ENCODE measurements around the gene EXT2. TPM values are rescaled to one million over a fixed set of nuclear protein-coding genes. Genes with fewer than 3 reads are reported as not detected.

Gene EXT2
- total RNA-seq, 1 experiment from 2014 or later, result 82.3 TPM

DNA sequence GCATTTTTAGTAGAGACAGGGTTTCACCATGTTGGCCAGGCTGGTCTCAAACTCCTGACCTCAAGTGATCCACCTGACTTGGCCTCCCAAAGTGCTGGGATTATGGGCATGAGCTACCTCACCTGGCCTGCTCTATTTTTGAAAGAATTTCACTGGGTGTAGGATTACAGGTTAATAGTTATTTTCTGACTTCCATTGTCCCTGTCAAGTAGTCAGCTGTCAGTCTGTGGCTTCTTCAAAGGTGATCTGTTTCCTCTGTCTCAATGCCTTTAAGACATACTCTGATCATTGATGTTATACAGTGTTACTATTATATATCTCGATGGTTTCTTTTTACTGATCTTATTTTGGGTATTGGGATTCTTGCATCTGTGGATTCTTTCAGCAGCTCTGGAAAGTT, 10.1 kb upstream of the EXT2 start:
- no peak for DNase-seq (ENCODE audit: low read depth)

DNA sequence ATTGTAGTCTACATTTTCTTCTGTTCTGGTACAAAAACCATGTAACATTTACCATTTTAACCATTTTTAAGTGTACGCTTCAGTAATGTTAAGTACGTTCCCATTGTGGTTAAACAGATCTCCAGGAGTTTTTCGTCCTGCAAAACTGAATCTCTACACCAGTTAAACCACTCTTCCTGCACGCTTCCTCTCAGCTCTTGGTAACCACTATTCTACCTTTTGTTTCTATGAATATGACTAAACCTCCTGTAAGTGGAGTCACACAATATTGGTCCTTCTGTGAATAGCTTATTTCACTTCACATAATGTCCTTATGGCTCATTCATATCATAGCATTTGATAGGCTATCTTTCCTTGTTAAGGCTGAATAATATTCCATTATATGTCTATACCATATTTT, 7.1 kb upstream of the EXT2 start:
- DNase-seq (ENCODE audit: low read depth), result no peak

DNA sequence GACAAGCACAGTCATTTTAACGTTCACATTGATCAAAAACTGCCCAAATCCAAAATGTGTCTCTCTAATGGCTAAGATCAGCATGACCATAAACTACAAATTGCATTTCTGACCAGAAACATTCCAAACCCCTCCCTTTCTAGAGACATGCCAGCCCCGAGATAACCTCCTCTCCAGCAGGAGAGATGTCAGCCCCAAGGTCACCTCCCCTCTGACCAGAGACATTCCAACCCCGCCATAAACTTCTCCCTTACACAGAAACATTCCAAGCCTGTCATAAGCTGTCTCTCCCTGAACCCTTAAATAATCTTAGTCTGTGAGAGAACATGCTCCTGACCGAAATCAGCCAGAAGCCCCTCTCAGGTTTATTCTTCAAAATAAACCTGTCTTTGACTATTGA, 6.6 kb upstream of the EXT2 start:
- DNase-seq (ENCODE audit: low read depth), result no peak

DNA sequence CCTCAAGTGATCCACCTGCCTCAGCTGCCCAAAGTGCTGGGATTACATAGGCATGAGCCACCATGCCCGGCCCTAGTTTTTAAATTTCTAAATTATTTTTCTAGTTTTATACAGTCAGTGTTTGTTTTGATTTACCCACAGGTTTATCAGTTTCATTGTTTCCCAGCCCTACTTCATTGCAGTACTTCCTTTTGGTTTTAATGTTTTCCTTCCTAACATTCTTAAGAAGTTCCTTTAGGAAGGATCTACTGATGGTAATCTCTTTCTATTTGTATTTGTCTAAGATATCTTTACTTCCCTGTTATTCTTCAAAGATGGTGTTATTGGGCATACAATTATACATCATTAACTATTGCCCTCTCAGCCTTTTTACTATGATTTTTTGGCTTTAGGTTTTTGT, 4.9 kb upstream of the EXT2 start:
- DNase-seq (ENCODE audit: low read depth), result no peak

DNA sequence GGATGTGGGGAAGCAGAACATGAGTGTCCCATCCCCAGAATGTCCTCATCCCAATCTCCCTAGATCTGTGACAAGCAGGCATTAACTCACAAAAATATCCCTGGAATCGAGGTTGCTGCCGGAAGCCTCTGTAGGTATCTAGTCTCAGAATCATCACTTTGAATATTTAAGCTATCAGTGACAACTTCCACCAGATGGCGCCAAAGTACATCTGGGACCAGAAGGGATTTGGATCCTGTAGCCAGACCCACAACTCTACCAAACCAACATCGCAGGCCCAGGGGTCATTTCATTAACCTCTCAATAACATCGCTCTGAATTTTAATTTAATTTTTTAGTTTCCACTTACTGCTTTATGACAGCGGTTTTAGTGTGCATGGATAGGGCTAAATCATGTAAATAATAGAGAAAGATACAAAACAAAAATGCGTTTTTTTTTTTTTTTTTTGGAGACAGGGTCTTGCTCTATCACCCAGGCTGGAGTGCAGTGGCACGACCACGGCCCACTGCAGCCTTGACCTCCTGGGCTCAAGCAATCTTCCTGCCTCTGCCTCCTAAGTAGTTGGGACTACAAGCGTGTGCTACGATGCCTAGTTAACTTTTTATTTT, 1.1 kb upstream of the EXT2 start:
- DNase-seq (ENCODE audit: low read depth), result peak; percentile 73

DNA sequence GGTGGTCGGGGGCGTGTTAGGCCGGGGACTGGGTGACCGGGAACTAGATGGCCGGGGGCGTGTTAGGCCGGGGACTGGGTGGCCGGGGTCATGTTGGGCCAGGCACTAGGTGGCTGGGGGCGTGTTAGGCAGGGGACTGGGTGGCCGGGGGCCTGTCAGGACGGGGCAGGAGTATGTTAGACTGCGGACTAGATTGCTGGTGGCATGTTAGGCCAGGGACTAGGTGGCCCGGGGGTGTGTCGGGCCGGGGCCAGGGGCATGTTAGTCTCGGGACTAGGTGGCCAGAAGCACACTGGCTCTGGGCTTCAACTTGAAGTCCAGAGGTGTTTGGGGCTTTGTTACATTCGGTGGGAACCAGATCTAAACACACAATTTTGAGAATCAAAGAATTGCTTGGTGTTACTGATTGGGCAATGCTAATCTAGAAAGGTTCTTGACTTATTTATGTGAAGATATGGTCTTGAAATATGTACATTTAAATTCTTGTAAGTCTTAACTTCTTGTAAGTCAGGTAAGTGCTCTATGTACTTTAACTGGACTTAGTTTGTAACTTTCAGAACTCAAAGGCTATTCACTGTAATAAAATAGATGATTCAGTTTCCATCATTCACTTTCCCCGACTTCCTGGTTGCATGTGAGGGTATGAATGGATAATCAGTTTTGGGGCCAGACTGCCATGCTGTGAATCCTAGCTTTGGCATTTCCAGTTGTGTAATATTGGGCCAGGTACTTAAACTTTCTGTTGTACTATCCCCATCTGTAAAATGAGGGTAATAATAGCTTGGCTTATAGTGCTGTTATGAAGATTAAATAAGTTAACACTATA, 1.1 kb downstream of the EXT2 start:
- DNase-seq (ENCODE audit: low read depth), result peak; percentile 19

DNA sequence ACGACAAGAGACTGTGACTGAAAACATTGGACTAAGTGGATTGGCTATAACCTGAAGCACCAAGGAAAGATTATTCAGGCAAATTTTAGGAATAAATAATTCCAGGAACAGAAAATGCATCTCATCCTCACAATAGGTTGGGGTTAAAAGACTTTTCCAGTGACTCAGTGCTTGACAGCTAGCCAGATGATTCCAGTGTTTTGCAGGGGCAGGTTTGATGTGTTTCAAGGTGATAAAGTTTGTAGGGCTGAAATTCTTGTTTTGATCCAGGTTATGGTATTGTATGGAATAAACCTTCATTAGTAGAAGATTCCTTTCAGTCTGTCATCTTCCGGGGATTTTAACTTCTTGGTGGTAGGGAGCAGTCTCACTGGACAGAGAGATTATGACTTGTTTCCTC, 2.3 kb downstream of the EXT2 start:
- no peak for DNase-seq (ENCODE audit: low read depth)

DNA sequence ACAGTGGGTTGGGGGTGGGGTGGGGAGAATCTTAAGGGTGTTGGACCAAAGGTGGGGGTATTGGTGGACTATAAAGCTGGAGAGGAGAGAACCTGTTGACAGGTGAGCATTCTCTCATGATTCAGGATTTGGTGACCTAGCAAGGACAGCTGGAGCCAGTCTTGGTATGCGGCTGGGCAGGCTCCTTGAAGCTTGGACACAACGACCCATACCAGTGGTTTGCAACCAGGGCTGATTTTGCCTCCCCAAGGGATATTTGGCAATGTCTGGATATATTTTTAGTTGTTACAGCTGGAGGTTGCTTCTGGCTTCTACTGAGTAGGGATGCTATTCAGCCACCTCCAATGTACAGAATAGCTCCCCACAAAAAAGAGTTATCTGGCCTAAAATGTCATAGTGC, 5.6 kb downstream of the EXT2 start:
- no peak for DNase-seq (ENCODE audit: low read depth)

DNA sequence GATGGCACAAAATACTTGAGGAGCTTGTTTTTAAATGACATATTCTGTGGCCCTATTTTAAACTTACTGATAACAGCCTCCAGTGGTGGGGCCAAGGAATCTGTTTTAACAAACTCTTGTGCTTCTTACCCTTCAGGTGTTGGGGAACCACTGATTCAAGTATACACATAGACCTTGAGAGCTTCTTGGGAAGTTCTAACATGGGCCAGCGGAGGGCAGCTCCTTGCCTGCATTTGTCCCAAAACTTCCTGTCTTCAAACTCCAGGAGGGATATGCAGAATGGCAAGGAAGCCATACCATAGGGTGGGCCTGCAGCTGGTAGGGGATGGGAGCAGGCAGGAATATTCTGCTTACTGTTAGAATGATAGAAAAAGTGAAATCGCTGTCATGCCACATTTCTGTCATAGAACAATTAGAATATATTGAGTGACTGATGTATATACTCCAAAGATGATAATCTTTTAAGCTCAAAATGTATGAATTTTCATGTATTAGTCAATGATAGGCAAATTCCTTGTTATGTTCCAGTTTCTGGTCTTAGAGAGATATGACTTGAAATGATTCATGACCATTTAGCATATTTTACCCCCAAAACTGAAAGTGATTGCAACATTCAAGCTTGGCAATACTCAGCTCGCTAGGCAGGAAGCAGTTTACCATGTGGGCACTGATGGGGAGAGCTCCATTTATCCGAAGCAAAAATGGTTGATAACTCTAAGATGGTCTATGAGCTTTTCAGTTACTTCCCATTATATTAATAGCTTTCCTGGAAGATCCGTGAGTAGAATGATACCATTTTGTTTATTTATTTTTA, 9.2 kb downstream of the EXT2 start:
- no peak for DNase-seq (ENCODE audit: low read depth)

DNA sequence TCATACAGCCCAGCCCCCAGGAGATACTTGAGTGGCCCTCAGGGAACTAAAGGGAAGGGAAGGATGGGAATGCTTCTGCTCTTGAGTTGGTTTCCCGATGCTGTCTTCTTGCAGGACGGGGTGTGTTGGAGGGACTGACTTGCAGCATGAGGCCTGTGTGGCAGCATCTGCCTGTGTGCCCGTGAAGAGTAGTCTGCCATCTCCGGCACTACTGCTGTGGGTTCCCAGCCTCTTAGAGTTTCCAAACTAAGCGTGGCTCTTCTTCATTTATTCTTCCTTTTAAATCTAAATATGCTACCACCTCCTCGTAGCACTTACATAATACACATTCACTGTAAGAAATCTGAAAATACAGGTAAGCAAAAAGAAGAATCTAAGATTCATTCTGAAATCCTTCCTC, 12.8 kb downstream of the EXT2 start:
- no peak for DNase-seq (ENCODE audit: low read depth)

DNA sequence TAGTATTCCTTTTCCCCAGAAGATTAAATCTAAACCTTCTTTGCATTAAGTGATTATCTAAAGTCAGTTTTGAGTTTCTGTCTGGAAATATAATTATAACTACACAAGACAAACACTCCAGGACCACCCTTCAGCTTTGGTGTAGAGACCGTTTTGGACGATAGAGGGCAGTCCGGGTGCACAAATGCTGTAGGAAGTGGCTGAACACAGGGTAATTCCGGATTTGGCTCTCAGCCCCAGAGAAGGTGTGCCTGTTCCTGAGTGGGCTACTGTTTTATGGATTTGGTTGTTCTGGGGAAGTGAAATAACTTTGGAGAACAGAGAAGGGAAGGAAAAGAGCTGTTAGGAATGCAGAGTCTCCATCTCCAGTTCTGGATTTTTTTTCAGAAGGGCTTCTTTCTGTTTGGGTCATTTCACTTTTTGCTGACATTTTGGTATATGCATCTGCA, 14.8 kb downstream of the EXT2 start:
- DNase-seq (ENCODE audit: low read depth), result peak; percentile 38

DNA sequence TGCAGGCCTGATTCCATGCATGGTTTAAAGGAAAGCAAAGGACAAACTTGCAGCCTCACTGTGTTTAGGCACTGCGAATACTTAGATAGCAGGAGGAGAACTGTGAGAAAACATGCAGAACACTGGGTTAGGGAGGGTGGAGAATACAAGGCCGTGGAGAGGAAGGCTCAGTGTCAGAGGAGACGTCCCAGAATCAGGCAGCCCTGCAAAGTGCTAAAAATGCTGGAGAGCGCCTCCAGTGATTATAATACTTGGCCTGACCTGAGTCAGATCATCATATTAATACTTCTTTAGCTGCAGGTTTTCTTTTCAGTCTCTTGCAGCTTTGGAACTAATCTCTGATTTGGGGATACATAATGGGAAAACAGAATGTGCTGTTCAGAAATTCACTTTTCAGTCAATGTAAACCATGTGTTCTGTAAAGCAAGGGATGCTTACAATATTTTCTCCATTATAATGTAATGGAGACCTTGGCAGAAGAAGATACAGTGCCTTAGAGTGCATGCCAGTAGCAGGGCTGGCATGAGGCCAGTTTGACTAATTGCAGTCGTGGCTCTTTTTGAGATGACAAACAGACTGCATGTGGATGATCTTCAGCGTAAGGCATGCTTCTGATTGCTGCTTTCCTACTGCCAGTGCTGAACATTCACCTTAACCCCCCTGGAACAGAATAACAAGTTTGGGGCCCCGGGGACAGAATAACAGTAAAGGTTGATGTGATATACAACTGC, 16.8 kb downstream of the EXT2 start:
- peak; percentile 63 for DNase-seq (ENCODE audit: low read depth)

DNA sequence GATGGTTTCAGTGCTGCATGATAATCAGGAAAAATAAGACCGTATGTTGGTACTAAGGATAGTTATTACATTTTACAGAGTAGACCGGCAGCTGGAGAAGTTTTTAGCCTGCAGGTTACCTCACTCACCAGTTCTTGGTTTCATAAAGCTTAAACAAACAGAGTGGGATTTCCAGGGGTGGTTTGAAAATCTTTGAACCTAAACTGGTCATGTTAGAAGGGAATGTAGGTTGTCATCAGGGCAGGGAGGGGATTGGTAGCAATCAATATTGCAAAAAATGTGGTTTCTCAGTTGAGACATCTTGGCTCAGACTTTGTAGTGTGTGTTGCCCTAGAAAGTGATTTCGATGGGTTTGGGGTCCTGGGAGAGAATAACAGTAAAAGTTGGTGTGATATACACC, 17.5 kb downstream of the EXT2 start:
- no peak for DNase-seq (ENCODE audit: low read depth)

DNA sequence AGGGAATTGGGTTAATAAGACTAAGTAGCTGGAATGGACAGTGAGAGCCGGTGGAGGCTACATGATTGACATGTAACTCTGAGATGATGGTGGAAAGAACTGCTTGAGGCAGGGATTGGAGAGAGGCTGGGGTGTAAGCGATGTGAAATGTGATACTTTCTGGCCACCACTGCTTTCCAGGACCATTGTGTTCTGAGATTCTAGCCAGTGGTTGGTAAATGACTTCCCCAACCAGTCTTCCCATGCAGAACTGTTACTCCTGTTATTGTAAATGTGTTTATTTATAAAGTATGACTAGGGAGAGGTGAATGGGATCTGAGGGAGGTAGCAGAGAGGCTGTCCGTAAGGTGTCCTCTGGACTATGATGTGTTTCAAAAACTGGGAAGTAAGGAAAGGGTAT, 18.1 kb downstream of the EXT2 start:
- no peak for DNase-seq (ENCODE audit: low read depth)

DNA sequence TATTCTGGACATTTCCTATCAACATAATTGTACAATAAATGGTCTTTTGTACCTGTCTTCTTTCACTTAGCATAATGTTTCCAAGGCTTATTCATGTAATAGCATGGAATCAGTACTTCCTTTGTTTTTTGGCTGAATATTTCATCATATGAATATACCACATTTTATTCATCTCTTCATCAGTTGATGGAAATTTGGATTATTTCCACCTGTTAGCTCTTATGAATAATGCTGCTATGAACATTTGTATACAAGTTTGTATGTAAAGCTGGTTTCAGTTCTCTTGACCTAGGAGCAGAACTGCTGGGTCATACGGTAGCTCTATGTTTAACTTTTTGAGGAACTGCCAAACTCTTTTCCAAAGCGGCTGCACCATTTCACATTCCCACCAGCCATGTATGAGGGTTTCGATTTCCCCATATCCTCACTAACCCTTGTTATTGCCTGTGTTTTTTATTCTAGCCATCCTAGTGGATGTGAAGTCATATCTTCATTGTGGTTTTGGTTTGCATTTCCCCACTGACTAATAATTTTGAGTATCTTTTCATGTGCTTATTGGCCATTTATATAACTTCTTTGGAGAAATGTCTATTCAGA, 20.9 kb downstream of the EXT2 start:
- DNase-seq (ENCODE audit: low read depth), result no peak

DNA sequence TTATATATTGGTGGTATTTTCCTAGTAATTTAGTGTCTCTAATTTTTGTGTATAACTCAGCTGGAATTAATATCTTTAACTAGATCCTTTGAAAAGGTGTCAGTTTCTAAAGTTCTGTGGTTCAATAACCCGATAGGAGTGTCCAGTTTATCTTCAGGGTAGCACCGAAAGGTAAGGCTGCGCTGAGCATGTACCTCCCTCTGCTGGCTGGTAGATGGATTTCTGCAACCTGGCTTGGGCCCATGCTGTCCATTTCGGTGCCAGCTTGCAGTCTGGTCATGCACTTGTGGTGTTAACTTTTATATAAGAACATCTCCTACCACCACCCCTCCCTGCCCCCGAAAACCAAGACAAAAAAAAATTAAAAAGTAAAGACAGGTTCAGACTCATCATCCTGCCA, 24.7 kb downstream of the EXT2 start:
- no peak for DNase-seq (ENCODE audit: low read depth)

DNA sequence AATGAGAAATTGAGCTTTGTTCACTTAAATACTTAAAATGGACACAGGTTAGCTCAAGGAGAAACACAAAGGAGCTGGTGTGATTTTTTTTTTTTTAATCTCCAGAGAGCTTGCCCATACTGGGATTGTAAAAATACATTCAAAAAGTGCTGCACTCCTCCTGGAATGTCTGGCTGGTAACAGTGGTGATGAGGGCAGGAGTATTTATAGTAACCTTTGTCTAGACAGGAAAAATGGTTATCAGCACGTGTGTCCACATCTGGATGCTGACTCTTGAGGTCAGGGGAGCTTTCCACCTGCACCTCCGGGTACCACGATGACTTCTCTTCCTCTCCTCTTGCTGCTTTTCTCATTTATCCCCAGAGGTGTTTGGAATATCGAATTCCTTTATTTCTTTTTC, 30.1 kb downstream of the EXT2 start:
- no peak for DNase-seq (ENCODE audit: low read depth)

DNA sequence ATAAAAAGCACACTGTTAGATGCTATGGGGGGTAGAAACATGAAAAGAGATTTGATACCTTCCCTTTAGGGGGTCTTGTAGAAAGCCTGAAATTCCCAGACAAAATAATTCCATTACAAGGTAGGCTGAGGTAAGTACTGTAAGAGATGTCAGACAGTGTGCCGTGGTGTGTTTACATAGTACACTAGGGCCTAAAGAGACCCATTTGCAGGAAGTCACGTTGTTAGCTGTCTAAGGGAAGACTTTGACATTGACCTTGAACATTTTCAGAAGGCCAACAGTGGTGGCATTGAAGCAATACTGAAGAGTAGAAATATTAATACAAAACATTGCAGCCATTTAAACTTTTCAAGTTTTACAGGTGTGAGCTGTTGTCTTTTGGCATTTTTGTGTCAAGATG, 30.8 kb downstream of the EXT2 start:
- no peak for DNase-seq (ENCODE audit: low read depth)

DNA sequence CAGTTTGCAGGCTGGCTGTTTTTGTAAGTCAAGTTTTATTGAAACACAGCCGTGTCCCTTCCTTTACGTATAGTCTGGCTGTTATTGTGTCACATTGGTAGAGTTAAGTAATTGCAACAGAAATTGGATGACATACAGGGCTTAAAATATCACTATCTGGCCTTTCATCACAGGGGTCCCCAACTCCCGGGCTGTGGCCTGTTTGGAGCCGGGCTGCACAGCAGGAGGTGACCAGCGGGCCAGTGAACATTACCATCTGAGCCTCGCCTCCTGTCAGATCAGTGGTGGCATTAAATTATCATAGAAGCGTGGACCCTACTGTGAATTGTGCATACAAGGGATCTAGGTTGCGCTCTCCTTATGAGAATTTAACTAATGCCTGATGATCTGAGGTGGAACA, 31.7 kb downstream of the EXT2 start:
- DNase-seq (ENCODE audit: low read depth), result no peak

DNA sequence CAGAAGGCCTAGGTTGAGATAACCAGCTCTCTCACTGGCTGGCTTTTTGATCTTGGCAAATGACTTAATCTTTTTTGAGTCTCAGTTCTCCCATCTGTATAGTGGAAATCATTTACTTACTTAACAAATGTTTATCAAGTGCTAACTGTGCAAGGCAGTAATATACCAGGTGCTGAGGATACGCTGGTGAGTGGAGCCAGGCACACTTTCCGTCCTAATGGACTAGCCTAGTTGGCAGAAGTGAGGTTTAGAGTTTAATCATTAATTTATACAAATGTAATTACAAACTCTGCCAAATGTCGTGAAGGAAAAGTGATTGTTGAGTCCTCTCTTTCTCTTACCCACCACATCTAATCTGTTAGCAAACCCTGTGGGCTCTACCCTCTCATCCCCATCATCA, 33.3 kb downstream of the EXT2 start:
- no peak for DNase-seq (ENCODE audit: low read depth)

DNA sequence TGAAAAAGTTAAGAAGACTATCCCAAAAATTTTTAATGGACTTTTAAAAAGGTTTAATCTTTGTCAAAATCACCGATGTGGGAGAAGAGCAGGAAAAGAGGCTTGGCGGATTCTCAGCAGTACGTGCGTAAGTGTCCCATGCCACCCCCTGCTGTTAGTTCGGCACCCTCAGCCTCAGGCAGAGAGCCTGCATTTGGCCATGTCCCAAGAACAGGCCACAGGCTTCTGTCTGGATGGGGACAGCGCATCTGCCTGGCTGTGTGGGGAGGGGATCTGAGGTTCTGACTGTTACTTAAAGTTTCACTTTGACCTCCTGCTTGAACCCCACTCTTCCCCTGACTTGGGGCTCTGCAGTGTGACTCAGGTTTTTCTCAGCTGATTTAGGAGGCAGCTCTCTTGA, 35.3 kb downstream of the EXT2 start:
- DNase-seq (ENCODE audit: low read depth), result no peak

All from LHCN-M2 (cell line).